Stimulated activated naive CD8-positive, alpha-beta T cell treated with anti-CD3 and anti-CD28 coated beads, Interleukin-15, Interleukin-2, amounts not matched to agents 100 U/mL and 50 U/mL, for 24 hours (primary cell): Measurements from ENCODE around the gene TCIRG1.

Source experiments
- ATAC-seq: fragments of 150-1000 bp; cut with Tn5 transposase; one replicate; pipeline ENCODE4 v1.10.0; 2021
- DNase-seq: peaks from one replicate; pipeline ENCODE4 v3.0.0; 2021

Gene TCIRG1

DNA sequence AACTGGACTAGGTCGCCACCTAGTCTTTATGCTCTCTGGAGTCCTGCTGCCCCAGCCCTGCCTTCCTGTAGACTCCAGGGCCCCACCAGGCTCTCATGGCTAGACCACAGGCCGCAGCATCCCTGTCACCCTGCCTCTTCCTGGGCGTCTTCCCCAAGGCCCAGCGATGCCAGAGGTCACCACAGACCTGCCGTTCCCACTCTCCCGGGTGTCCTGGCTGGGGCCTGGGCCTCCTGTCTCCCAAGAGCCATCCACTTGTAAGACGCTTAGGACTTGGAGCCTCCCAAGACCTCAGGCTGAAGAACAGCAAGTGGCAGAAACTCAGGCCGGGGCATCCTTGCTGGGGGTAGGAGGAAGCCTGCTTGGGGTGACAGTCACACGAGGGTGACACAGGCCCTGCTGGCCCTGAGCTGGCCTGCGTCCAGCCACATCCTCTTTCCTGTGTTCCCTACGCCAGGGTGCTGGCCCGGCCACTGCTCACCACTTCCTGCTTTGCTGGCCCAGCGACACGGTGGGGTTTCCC, 2.0 kb upstream of the TCIRG1 start:
- peak; percentile 49 for DNase-seq
- ATAC-seq: peak; percentile 10

DNA sequence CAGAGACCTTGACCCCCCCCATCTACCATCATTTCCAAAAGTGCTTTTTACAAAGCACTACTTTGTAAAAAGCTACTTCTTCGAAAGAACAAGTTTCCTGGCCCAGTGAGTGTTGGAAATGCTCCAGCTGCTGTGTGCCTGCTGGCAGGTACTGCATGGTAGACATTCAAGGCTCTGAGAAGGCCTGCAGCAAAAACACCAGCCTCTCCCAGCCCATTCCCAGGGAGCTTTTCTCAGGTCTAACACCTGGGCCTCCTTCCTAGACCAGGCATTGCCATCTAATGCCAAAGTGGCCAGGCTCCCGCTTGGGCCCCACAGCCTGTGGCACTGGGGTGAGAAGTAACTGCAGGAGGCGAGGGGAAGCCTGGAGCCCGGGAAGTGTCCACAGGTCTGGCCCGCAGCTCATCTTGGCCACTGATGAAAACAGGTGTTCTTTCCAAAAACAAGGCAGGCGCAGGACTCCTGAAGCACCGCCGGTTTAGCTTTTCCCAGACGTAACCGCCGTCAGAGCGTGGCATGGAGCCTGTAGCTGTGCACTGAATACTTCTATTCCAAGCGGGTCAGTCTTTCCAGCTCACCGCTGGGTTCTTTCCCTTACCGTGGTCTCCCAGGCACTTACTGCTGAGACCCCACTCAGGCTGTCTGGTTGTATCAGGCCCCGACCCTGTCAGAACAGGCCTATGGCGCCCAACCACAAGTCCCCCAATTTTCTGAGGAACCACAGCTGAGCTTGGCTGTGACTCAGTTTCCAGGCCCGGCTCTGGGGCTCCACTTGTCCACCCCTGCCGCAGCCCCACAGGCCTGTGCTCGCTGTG, 1.2 kb upstream of the TCIRG1 start:
- ATAC-seq: no peak

DNA sequence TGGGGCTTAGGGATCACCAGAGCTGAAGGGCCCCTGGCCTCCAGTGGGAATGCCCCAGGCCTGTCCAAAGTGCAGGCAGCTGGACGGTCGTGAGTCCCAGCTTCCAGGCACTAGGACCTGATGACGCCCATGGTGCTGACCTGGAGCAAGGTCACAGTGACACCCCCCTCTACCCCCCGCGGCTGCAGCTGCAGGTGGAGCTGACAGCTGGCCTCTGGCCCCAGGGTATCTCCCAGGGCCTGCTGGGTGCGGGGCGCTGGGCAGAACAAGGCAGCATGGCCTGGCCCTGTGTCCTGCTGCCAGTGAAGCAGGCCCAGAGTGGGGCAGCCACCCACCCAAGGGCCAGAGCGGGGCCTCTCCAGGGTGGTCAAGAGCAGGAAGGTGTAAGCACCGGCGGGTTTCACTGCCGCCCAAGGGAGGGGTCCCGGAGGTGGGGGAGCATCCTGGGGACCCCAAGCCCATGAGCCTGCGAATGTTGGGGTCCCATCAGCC, 553 bp upstream of the TCIRG1 start:
- DNase-seq: no peak
- ATAC-seq: no peak

More for the DNA sequence above, 1.2 kb upstream of the TCIRG1 start:
- DNase-seq: no peak

DNA sequence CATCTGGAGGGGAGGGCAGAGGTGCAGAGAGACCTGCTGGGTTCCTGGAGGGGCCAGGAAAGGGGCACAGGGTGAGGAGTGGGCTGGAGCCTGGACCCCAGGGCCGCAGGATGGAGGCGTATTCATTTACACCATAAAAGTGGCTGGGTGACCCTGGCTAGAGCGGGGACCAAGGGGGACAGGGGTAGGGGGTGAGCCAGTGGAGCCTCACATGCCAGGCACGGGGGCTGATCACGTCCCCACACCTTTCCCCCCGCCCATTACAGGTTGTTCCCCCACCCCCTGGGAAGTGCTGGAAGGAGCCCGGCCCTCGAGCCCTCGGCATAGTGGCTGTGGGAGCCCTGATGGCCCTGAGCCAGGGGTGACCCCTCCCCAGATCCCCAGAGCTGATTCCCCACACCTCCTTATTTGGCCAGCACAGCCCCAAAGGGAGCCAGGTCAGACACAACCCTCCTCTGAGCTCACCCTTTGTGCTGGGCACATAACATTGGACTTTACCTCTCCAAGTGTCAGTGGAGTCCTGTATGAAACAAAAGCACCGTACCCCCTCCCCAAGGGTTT, 781 bp downstream of the TCIRG1 start:
- DNase-seq: no peak
- ATAC-seq: no peak

DNA sequence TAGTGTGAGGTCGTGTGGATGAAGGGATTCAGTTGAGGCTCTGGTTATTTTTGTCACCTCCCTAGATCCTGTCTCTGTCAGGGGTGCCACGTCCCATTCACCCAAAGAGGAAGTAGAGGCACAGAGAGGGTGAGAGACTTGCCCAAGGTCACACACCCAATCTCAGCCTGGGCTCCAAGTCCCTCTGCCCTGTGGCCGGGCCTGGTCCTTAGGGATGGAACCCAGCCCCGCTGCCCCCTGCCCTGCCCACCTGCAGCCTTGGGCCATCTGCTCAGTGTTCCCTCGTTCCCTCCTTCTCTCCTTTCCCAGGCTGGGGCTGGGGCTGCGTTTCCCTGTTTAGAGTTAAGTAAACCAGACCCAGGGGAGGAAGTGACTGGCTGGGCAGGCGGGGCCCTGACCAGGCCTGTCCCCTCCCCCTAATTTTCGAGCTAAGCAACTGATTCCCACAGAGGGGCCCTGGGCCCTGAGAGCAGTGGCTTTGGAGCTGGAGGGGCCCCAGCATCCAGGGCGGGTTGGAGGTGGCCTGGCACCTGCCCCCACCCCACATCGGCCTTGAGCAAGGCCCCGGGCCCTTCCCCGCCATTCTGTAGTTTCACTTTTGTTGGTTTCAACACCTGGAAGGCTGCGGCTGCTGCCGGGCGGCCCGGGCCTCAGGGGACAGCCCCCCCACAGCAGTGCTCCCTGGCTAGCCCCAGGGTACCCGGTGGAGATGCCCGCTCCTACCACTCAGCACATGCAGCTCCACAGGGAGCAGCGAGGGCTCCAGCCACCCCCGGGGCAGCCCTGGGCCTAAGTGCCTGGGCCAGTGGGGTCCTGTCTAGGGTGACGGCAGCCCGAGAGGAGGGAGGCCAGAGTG, 1.5 kb downstream of the TCIRG1 start:
- DNase-seq (peak; percentile 70), ATAC-seq (peak; percentile 57)

DNA sequence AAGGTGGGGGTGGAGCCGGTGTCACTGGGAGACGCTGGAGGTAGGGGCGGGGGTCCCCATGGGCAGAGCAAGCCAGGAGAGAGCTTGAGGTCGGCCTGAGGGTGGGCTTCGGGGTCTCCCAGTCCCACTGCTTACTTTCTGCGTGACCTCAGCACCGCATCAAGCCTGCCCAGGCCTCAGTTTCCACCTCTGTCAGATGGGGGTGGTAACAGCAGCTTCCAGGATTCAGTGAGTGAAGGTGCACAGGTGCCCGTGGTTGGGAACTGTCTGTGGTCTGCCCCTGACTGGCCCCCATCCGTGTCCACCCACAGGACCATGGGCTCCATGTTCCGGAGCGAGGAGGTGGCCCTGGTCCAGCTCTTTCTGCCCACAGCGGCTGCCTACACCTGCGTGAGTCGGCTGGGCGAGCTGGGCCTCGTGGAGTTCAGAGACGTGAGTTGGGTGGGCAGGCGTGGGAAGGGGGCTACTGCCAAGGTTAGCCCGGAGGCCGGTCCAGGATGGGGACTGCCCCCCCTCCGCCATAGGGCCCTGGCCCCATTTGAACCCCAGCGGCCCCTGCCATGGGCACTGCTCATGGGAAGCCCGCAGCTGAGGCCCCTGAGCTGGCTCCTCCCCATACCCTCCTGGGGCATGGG, 2.2 kb downstream of the TCIRG1 start:
- DNase-seq (no peak), ATAC-seq (no peak)

DNA sequence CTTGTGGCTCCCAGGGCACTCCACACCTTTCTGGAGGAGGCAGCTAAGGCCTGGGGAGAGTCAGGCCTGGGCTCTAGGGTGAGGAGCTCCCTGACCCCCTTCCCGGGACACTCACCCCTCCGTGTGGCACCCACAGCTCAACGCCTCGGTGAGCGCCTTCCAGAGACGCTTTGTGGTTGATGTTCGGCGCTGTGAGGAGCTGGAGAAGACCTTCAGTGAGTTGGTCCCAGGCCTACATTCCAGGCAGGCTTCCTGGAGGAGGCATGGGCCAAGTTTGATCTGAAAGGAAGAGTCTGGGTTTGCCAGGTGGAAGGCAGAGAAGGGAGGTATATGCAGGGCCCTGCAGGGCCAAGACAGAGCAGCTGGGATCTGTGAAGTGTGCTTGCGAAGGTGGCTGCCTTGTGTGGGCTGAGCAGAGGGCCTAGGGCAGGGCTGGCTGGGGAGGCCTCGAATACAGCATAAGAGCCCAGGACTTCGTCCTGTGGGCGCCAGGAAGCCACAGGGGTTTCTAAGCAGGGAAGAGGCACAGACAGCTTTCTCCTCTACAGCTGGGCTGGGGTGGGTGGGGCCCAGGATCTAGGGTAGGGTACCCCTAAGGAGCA, 2.9 kb downstream of the TCIRG1 start:
- DNase-seq (no peak), ATAC-seq (no peak)

DNA sequence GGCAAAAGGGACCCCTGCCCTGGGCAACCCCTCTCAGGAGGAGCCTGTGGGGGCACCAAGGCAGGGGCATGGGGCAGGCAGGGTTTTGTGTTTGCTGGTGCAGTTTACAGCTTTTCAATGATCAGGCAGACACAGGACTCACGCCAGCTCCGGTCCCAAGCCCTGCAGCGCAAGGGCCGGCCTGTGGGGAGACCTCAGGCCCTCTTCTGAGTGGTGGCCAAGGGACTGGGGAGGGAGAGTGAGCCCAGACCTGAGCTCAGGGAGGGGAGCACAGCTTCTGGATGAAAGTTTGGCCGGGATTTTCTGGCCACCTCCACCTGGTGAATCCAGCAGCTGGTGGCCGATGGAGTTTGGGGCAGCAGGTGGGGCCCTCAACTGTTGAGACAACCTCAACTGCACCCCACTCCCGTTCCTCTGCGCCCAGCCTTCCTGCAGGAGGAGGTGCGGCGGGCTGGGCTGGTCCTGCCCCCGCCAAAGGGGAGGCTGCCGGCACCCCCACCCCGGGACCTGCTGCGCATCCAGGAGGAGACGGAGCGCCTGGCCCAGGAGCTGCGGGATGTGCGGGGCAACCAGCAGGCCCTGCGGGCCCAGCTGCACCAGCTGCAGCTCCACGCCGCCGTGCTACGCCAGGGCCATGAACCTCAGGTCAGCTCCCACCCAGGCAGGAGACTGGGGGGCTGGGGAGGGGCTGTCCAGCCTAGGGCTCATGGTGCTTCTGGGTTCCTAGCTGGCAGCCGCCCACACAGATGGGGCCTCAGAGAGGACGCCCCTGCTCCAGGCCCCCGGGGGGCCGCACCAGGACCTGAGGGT, 3.6 kb downstream of the TCIRG1 start:
- ATAC-seq: no peak
- DNase-seq: no peak

DNA sequence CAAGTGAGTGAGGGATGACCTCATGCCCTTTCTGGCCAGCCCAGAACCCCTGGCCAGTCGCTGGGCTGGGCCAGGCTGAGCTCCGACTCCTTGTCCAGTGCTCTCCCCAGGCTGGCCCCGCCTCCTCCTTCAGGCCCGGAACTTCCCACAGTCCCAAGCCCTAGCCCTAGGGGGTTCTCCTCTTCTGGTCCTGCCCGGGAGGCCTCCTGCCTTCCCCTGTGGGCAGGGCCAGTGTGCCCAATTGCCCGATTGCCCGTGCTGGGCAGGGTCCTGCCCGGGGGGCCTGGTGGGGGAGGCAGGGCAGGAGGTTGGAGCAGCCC, 4.2 kb downstream of the TCIRG1 start:
- ATAC-seq: no peak
- DNase-seq: no peak

DNA sequence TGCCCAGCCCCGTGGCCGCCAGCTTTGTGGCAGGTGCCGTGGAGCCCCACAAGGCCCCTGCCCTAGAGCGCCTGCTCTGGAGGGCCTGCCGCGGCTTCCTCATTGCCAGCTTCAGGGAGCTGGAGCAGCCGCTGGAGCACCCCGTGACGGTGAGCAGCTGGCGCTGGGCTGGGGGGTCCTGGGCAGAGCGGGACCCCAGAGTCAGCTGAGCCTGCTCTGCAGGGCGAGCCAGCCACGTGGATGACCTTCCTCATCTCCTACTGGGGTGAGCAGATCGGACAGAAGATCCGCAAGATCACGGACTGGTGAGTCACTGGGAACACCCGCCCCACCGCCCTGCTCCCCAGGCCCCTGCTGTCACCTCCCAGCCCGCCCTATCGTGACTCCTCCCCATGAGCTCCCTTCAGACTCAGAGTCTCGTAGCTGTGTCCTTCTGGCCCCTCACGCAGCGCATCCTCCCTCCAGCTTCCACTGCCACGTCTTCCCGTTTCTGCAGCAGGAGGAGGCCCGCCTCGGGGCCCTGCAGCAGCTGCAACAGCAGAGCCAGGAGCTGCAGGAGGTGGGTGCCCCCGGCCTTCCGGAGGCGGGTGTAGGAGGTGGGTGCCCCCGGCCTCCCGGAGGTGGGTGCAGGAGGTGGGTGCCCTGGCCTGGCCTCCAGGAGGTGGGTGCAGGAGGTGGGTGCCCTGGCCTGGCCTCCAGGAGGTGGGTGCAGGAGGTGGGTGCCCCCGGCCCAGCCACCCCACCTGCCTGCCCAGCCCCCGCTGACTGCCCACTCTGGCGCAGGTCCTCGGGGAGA, 4.7 kb downstream of the TCIRG1 start:
- no peak for DNase-seq
- no peak for ATAC-seq

DNA sequence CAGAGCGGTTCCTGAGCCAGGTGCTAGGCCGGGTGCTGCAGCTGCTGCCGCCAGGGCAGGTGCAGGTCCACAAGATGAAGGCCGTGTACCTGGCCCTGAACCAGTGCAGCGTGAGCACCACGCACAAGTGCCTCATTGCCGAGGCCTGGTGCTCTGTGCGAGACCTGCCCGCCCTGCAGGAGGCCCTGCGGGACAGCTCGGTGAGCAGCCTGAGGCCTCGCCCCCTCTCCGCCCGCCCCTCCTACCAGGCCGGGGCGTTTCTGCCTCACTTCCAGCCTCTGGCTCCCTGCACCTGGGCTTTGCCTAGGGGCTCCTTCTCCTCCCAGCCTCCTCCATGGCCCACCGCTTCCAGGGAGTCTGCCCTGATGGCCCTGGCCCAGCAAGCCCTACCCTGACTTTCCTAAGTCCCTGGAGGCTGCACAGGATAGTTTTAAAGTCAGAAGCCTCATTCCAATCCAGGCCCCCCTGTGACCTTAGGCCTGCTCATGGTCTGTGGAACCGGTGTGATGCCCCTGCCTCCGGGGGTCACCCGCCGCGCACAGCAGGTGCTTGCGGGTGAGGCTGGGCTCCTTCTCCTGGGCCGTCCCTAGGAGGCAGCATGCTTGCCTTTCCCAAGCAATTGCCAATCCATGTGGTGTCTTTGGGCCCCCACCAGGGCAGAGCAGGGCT, 5.5 kb downstream of the TCIRG1 start:
- ATAC-seq (no peak), DNase-seq (no peak)

DNA sequence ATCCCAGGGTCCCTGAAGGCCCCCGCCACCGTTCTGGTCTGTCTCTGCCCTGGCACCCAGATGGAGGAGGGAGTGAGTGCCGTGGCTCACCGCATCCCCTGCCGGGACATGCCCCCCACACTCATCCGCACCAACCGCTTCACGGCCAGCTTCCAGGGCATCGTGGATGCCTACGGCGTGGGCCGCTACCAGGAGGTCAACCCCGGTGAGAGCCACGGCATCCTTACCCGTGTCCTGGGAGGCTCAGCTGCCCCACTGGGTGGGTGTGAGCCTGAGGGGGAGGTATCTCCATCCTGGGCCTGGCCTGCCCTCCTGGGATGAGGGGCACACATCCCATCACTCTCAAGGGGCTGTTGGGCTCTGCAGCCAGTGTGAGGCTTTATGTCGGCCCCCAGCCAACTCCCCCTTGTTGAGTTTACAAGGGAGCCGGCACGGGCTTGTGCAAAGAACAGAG, 6.1 kb downstream of the TCIRG1 start:
- no peak for ATAC-seq
- no peak for DNase-seq

DNA sequence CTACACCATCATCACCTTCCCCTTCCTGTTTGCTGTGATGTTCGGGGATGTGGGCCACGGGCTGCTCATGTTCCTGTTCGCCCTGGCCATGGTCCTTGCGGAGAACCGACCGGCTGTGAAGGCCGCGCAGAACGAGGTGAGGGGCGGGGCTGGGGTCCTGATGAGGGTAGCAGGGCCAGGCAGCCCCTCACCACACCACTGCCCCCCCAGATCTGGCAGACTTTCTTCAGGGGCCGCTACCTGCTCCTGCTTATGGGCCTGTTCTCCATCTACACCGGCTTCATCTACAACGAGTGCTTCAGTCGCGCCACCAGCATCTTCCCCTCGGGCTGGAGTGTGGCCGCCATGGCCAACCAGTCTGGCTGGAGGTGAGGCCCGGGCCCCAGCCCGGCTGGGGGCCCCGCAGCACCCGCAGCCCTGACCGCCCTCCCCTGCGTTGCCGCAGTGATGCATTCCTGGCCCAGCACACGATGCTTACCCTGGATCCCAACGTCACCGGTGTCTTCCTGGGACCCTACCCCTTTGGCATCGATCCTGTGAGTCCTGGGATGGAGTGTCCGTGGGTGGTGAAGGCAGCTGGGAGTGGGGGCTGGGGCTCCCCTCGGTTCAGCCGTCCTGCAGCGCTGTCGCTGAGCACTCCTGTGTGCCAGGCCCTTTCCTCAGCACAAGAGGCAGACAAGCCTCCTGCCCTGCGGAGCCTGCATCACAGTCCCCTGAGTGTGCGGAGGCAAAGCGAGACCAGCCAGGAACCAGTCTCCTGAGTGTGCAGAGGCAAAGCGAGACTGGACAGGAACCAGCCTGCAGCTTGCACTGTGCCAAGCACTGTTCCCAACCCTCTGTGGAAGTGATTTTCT, 8.8 kb downstream of the TCIRG1 start:
- no peak for ATAC-seq

DNA sequence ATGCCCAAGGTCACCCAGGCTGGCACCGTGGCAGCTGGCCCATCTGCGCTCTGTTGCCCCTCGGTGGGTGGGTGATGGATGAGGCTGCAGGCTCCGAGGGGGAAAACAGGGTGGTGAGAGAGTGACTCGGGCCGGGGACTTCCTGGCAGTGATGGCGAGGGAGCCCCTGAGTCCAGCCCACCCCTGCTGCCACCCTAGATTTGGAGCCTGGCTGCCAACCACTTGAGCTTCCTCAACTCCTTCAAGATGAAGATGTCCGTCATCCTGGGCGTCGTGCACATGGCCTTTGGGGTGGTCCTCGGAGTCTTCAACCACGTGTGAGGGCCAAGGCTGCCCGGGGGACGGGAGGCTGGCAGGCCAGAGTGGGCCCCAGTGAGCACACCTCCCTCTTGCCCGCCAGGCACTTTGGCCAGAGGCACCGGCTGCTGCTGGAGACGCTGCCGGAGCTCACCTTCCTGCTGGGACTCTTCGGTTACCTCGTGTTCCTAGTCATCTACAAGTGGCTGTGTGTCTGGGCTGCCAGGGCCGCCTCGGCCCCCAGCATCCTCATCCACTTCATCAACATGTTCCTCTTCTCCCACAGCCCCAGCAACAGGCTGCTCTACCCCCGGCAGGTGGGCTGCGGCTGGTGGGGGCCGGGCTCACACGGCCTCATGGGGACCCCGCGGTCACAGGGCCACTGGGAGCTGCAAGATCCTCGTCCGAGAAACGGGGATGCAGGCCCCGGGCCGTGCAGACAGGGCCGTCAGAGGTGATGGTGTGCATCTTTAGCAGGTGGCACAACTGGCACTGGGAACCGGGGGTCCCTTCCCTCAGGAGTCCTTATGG, 10.1 kb downstream of the TCIRG1 start:
- no peak for DNase-seq
- no peak for ATAC-seq

More for the DNA sequence above, 8.8 kb downstream of the TCIRG1 start:
- no peak for DNase-seq

DNA sequence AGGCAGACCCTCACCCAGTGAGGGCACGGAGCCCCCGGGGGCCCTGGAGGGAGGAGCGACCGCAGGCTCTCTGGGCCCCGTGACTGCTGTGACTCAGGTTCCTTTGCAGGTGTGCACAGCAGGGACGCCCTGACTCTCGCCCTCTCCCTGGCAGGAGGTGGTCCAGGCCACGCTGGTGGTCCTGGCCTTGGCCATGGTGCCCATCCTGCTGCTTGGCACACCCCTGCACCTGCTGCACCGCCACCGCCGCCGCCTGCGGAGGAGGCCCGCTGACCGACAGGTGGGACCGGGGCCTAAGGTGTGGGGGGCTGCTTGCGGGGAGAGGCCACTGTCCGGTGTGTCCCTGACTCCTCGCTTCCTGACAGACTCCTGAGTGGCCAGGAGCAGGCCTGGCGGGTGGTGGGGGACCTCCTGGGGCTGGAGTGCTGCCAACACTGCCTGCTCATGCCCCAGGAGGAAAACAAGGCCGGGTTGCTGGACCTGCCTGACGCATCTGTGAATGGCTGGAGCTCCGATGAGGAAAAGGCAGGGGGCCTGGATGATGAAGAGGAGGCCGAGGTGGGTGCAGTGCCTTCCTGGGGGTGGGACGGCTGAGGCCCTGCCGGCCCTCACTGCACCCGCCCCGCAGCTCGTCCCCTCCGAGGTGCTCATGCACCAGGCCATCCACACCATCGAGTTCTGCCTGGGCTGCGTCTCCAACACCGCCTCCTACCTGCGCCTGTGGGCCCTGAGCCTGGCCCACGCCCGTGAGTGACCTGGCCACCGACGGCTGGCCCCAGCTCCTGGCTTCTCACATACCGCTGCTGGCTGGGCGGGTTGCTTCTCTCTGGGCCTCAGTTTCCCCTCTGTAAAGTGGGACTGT, 10.9 kb downstream of the TCIRG1 start:
- DNase-seq: no peak
- ATAC-seq: no peak

DNA sequence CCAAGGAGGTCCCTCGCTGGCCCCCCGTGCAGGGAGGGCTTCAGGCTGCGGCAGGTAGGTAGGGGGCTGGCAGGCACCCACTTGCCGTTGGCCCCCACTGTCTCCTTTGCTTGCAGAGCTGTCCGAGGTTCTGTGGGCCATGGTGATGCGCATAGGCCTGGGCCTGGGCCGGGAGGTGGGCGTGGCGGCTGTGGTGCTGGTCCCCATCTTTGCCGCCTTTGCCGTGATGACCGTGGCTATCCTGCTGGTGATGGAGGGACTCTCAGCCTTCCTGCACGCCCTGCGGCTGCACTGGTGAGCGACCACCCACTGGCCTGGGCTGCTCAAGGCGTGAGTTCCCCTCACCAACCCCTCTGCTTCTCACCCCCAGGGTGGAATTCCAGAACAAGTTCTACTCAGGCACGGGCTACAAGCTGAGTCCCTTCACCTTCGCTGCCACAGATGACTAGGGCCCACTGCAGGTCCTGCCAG, 11.6 kb downstream of the TCIRG1 start:
- DNase-seq (no peak), ATAC-seq (no peak)
